HCT116 (cell line): ENCODE results near the gene IGSF21. TPM values are rescaled to one million over a fixed set of nuclear protein-coding genes. Genes with fewer than 3 reads are reported as not detected.

Source experiments
- ATAC-seq: fragments of 200-7000 bp; cut with Tn5 transposase; 2 replicates; pipeline ENCODE4 v1.9.1; 2020; ENCODE audit warnings: mild to moderate bottlenecking, moderate library complexity
- BruUV-seq: library from RNA; stranded (reverse); fragments of 400-500 nt; replicated peaks from 2 replicates; lab custom pipeline; 2021; lab: Mats Ljungman, UMichigan
- CTCF ChIA-PET: fragments of 300-600 bp; sonication (Branson Sonifier 250); formaldehyde crosslinking; loops from one replicate; lab custom pipeline; 2021; ENCODE audit warnings: antibody characterized with exemption; lab: Charles Lee
- POLR2A ChIA-PET: fragments of 300-600, 350-600 bp; sonication (Branson Sonifier 250); formaldehyde crosslinking; loops from one replicate; lab custom pipeline; 2021; ENCODE audit warnings: antibody characterized with exemption; lab: Charles Lee
- RAD21 ChIA-PET, 2 experiments: fragments of 300-600 bp; sonication (Branson Sonifier 250); formaldehyde crosslinking; loops; one replicate each; lab custom pipeline; 2023; ENCODE audit warnings: low total read pairs in 2 of 2; ENCODE audit not compliant: uncharacterized antibody in 2 of 2, unreplicated experiment in 2 of 2, low non-redundant PET in 1 of 2; lab: Charles Lee
- DNase-seq: peaks from one replicate; pipeline ENCODE4 v3.0.0-alpha.2; 2010; ENCODE audit warnings: low read depth, low spot score
- H2AFZ ChIP-seq: fragments of 200-600 bp; shearing (Covaris generic), sonication (generic); 2 replicates; pipeline ENCODE4 v1.6.1; 2017; ENCODE audit warnings: low read depth, mixed run types, mixed read lengths, antibody characterized with exemption, low read length; ENCODE audit not compliant: poor library complexity, severe bottlenecking
- H3K27ac ChIP-seq: 2 replicates; pipeline ENCODE4 v1.5.1; 2012; ENCODE audit warnings: low read depth, low read length
- H3K27me3 ChIP-seq: fragments of 200-600 bp; sonication (generic); 2 replicates; pipeline ENCODE4 v1.6.1; 2016; ENCODE audit warnings: mixed run types, low read length, mixed read lengths; ENCODE audit not compliant: insufficient read depth
- H3K36me3 ChIP-seq, 2 experiments: fragments of 200-500 bp in 1 of 2; fragments of 200-600 bp in 1 of 2; sonication (Bioruptor generic) in 1 of 2; sonication (generic) in 1 of 2; 2 replicates each; pipeline versions ENCODE4 v1.5.1 to v1.6.1; 2014 to 2016; ENCODE audit warnings: low read length in 2 of 2, inconsistent platforms in 1 of 2, mixed read lengths in 1 of 2, mixed run types in 1 of 2; ENCODE audit not compliant: insufficient read depth in 2 of 2, control insufficient read depth in 1 of 2
- H3K4me1 ChIP-seq, 2 experiments: fragments of 200-600 bp in 1 of 2; sonication (generic) in 1 of 2; 2 replicates each; pipeline versions ENCODE4 v1.5.1 to v1.6.1; 2012 to 2017; ENCODE audit warnings: low read length in 2 of 2, inconsistent platforms in 1 of 2, mild to moderate bottlenecking in 1 of 2, mixed read lengths in 1 of 2, mixed run types in 1 of 2, moderate library complexity in 1 of 2; ENCODE audit not compliant: insufficient read depth in 2 of 2, control insufficient read depth in 1 of 2
- H3K4me2 ChIP-seq: fragments of 200-600 bp; sonication (generic); 2 replicates; pipeline ENCODE4 v1.6.1; 2017; ENCODE audit warnings: mixed run types, low read length, mixed read lengths
- H3K4me3 ChIP-seq, 2 experiments: fragments of 200-600 bp in 1 of 2; sonication (generic) in 1 of 2; replicated peaks in 1 of 2; 2 replicates each; pipeline ENCODE4 v1.5.1; 2011 to 2016; ENCODE audit warnings: low read length in 2 of 2, control low read depth in 1 of 2, low read depth in 1 of 2, mild to moderate bottlenecking in 1 of 2, mixed read lengths in 1 of 2, mixed run types in 1 of 2
- H3K79me2 ChIP-seq: fragments of 200-600 bp; sonication (generic); 2 replicates; pipeline ENCODE4 v1.6.1; 2017; ENCODE audit warnings: mild to moderate bottlenecking, mixed run types, low read length, moderate library complexity, mixed read lengths; ENCODE audit not compliant: insufficient read depth
- H3K9ac ChIP-seq: fragments of 200-600 bp; sonication (generic); 2 replicates; pipeline ENCODE4 v1.6.1; 2016; ENCODE audit warnings: low read length, mixed read lengths
- H3K9me2 ChIP-seq: fragments of 200-600 bp; sonication (generic), shearing (Covaris generic); 2 replicates; pipeline ENCODE4 v1.6.1; 2017; ENCODE audit warnings: mixed run types, mild to moderate bottlenecking, moderate library complexity; ENCODE audit not compliant: insufficient read depth
- H3K9me3 ChIP-seq, 2 experiments: fragments of 200-500 bp in 1 of 2; fragments of 200-600 bp in 1 of 2; sonication (Bioruptor generic) in 1 of 2; sonication (generic) in 1 of 2; 2 replicates each; pipeline ENCODE4 v1.6.1; 2014 to 2017; ENCODE audit warnings: low read length in 2 of 2, mixed read lengths in 2 of 2, inconsistent platforms in 1 of 2, low read depth in 1 of 2, mild to moderate bottlenecking in 1 of 2, mixed run types in 1 of 2, moderate library complexity in 1 of 2; ENCODE audit not compliant: control insufficient read depth in 1 of 2, insufficient read depth in 1 of 2
- H4K20me1 ChIP-seq: fragments of 200-600 bp; sonication (generic), shearing (Covaris generic); 2 replicates; pipeline ENCODE4 v1.6.1; 2017; ENCODE audit warnings: mixed run types, mild to moderate bottlenecking, moderate library complexity; ENCODE audit not compliant: insufficient read depth
- ELF1 ChIP-seq: IDR thresholded peaks from 2 replicates; pipeline ENCODE4 v1.6.1; 2012; ENCODE audit warnings: low read depth, borderline replicate concordance
- FOSL1 ChIP-seq: IDR thresholded peaks from 2 replicates; pipeline ENCODE4 v1.6.1; 2012; ENCODE audit warnings: low read depth
- SP1 ChIP-seq: IDR thresholded peaks from 2 replicates; pipeline ENCODE4 v1.6.1; 2012; ENCODE audit warnings: low read depth
- YY1 ChIP-seq: IDR thresholded peaks from 2 replicates; pipeline ENCODE4 v1.6.1; 2011; ENCODE audit warnings: low read length, low read depth, moderate library complexity, mild to moderate bottlenecking; ENCODE audit not compliant: insufficient replicate concordance; ENCODE audit errors: extremely low read depth
- ZNF274 ChIP-seq: fragments of 200-500 bp; sonication (Bioruptor generic); IDR thresholded peaks from 2 replicates; pipeline ENCODE4 v1.6.1; 2014; ENCODE audit warnings: mild to moderate bottlenecking, low read depth, low read length, inconsistent platforms
- intact Hi-C: fragments of 100-400 bp; cut with micrococcal nuclease; formaldehyde crosslinking; loops from 2 replicates; pipeline ENCODE4 v1.10.0; 2022
- total RNA-seq: library from RNA; stranded (reverse); gene quantifications from one replicate; pipeline ENCODE4 v1.2.1, GENCODE V29; 2021; ENCODE audit not compliant: unreplicated experiment
- TF ChIP-seq, protein P1 (sequence below): IDR thresholded peaks from 2 replicates; pipeline ENCODE4 v1.6.1; 2012; ENCODE audit warnings: low read depth
- TF ChIP-seq, protein P2 (sequence below): IDR thresholded peaks from 2 replicates; pipeline ENCODE4 v1.6.1; 2011; ENCODE audit warnings: mild to moderate bottlenecking, low read length, moderate library complexity; ENCODE audit not compliant: insufficient replicate concordance; ENCODE audit errors: extremely low read depth

IGSF21 gene
- total RNA-seq, 1 experiment from 2014 or later, result not detected

DNA sequence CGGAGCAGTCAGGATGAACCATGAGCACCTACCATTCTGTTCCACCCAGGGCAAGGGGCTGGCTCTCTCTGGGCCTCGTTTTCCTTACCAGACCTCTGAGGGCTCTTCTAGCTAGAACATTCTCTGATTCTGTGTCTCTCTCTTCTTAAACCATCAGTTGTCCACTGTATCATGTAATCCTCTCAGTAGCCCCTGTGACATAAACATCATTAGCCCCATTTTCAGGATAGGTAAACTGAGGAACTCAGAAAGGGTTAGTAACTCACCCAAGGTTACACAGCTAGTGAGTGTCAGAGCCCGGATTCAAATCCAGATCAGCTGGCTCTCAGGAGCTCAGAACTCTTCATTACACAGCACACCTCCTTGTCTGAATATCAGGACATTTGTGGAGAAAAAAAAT is 22.8 kb downstream of the IGSF21 start:
- no peak overlapping the region for H3K4me3 ChIP-seq
- POLR2A ChIA-PET, result no interaction called here
- H3K9me3 ChIP-seq, result no peaks in the 10 kb centered on the region
- H4K20me1 ChIP-seq, result no peaks in the 10 kb centered on the region
- no peak overlapping the region for H3K4me2 ChIP-seq
- no peaks in the 10 kb centered on the region for H3K4me1 ChIP-seq
- H3K9me2 ChIP-seq, result no peaks in the 10 kb centered on the region
- no peaks in the 10 kb centered on the region for H3K36me3 ChIP-seq
- H3K9ac ChIP-seq, result no peak overlapping the region
- no peak overlapping the region for H2AFZ ChIP-seq
- TF ChIP-seq, protein P1, sequence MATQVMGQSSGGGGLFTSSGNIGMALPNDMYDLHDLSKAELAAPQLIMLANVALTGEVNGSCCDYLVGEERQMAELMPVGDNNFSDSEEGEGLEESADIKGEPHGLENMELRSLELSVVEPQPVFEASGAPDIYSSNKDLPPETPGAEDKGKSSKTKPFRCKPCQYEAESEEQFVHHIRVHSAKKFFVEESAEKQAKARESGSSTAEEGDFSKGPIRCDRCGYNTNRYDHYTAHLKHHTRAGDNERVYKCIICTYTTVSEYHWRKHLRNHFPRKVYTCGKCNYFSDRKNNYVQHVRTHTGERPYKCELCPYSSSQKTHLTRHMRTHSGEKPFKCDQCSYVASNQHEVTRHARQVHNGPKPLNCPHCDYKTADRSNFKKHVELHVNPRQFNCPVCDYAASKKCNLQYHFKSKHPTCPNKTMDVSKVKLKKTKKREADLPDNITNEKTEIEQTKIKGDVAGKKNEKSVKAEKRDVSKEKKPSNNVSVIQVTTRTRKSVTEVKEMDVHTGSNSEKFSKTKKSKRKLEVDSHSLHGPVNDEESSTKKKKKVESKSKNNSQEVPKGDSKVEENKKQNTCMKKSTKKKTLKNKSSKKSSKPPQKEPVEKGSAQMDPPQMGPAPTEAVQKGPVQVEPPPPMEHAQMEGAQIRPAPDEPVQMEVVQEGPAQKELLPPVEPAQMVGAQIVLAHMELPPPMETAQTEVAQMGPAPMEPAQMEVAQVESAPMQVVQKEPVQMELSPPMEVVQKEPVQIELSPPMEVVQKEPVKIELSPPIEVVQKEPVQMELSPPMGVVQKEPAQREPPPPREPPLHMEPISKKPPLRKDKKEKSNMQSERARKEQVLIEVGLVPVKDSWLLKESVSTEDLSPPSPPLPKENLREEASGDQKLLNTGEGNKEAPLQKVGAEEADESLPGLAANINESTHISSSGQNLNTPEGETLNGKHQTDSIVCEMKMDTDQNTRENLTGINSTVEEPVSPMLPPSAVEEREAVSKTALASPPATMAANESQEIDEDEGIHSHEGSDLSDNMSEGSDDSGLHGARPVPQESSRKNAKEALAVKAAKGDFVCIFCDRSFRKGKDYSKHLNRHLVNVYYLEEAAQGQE, result no peak
- TF ChIP-seq ZNF274 (no peak), SP1 (no peak)
- TF ChIP-seq, all 23 proteins: peak for 0
- intact Hi-C loops, result no loop called here
- ATAC-seq, result no peak
- ChIA-PET RAD21 (no interaction called here), CTCF (interaction anchor here (1.2 kb wide), 1 partner anchor 16 kb away, joined by 3 read pairs; no protein-coding TSS in a partner anchor)
- BruUV-seq, result no TSS peak
- no peaks in the 10 kb centered on the region for H3K79me2 ChIP-seq
- DNase-seq, result no peak
- no peaks in the 10 kb centered on the region for H3K27me3 ChIP-seq
- no peak overlapping the region for H3K27ac ChIP-seq

DNA sequence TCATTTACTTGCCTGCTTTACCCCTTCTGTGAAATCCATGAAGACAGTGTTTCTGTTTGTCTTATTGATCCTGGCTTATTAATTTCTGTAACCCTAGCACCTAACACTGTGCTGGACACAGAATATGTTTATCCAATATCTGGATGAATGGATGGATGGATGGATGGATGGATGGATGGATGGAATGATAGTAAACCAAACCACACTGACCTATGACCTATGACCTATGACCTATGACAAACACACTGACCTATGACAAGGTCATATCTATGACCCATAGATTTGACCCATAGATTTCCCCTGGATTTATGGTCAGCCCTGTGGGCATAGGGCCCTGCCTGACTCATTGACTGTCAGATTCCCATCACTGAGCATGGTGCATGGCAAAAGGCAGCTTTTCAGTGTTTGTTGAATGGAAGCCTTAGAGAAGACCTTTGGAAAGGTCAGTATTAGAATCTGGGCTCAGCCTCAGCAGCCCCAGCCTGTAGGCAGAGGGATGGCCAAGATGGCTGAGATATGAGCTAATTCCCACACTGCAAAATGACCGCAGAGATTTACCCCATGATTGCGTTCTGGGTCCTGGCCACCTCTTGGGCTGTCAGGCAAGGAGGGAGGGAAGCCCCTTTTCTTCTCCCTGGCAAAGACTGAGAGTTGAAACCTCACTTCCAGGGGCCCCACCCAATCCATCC is 24.6 kb downstream of the IGSF21 start:
- H3K4me1 ChIP-seq, result no peaks in the 10 kb centered on the region
- ATAC-seq (no peak), DNase-seq (no peak)
- intact Hi-C loops, result no loop called here
- ChIA-PET POLR2A (no interaction called here), RAD21 (no interaction called here), CTCF (no interaction called here)
- no peaks in the 10 kb centered on the region for H4K20me1 ChIP-seq
- H3K9me3 ChIP-seq, result no peaks in the 10 kb centered on the region
- H3K79me2 ChIP-seq, result no peaks in the 10 kb centered on the region
- H3K36me3 ChIP-seq, result no peaks in the 10 kb centered on the region
- no peak overlapping the region for H3K4me2 ChIP-seq
- TF ChIP-seq, protein P2, sequence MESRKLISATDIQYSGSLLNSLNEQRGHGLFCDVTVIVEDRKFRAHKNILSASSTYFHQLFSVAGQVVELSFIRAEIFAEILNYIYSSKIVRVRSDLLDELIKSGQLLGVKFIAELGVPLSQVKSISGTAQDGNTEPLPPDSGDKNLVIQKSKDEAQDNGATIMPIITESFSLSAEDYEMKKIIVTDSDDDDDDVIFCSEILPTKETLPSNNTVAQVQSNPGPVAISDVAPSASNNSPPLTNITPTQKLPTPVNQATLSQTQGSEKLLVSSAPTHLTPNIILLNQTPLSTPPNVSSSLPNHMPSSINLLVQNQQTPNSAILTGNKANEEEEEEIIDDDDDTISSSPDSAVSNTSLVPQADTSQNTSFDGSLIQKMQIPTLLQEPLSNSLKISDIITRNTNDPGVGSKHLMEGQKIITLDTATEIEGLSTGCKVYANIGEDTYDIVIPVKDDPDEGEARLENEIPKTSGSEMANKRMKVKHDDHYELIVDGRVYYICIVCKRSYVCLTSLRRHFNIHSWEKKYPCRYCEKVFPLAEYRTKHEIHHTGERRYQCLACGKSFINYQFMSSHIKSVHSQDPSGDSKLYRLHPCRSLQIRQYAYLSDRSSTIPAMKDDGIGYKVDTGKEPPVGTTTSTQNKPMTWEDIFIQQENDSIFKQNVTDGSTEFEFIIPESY, result no peak
- no peak for TF ChIP-seq ZNF274
- TF ChIP-seq YY1, result no peak
- TF ChIP-seq ELF1, result no peak
- no peak for TF ChIP-seq FOSL1
- H2AFZ ChIP-seq, result no peak overlapping the region
- no peak overlapping the region for H3K27ac ChIP-seq
- H3K9me2 ChIP-seq, result no peaks in the 10 kb centered on the region
- H3K4me3 ChIP-seq, result no peak overlapping the region
- no peaks in the 10 kb centered on the region for H3K27me3 ChIP-seq
- BruUV-seq, result no TSS peak
- no peak overlapping the region for H3K9ac ChIP-seq
